Upper lobe of left lung (tissue), 4 donors: ENCODE measurements around the gene C6.

Source experiments
- CTCF ChIP-seq, 6 experiments: fragments of 450-650 bp in 4 of 6; fragments of 200-600 bp in 2 of 6; sonication (generic) in 2 of 6; IDR thresholded peaks; one replicate each; pipeline ENCODE4 v1.5.1; 2016 to 2019; ENCODE audit warnings: antibody characterized with exemption in 6 of 6
- POLR2AphosphoS5 ChIP-seq, 2 donors: sonication (generic); formaldehyde crosslinking; IDR thresholded peaks; one replicate each; pipeline ENCODE4 v1.5.1; 2017; ENCODE audit warnings: antibody characterized with exemption in 2 of 2

DNA sequence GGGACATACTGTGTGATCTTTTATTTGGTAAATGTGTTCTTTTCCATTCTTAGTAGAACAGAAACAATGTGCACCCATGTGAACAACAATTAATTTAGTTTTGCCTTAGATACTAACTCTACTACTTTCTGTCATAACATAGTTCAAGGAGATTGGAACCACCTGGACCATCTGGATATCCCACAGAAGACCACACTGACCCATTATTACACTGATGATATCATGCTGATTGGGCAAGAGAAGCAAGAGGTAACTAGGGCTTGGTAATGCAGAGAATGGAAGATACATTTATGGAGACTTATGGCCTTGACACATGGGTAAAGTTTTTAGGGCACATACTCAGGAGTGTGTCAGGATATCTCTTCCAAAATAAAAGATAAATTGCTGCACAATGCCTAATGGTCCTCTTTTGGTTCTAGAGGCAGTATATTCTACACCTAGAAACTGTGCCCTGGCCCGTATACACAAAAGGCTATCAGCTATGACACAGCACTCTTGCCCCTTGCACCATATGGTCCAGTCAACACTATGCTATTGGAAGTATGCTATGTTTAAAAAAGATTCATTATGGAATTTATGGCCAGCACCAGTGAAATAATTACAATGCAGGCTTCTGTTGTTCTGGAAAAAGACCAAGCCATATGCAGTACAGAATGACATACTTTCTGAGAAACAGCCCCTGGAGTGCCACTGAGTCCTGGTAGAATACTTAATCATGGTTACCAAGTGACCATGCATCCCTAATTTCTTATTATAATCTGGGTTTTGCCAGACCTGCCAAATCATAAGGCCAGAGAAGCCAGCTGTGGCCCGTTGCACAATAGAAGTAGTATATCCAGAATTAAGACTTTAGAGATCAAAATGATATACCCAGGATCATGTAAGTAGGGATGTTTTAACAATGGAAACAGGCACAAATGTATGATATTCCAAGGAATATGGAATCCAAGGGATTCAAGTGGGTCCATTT is 100.6 kb downstream of the C6 start:
- TF ChIP-seq CTCF (IDR thresholded peaks at IDR 0.05) = no peak
- no peak for TF ChIP-seq POLR2AphosphoS5 (IDR thresholded peaks at IDR 0.05)
